Heart left ventricle (tissue), 13 donors: ENCODE data around the gene SRRD.

Experiments used
- POLR2A ChIP-seq, 2 donors: fragments of 450-650 bp; IDR thresholded peaks; one replicate each; pipeline ENCODE4 v1.6.1; 2017; ENCODE audit warnings: antibody characterized with exemption in 2 of 2, mild to moderate bottlenecking in 2 of 2, moderate library complexity in 2 of 2
- TF ChIP-seq, protein P1 (sequence below), 12 donors: fragments of 200-600 bp; sonication (generic) in 4 of 12; IDR thresholded peaks; one replicate each; pipeline versions ENCODE4 v1.5.0 to v1.8.0; 2018 to 2022; ENCODE audit warnings: antibody characterized with exemption in 12 of 12, mild to moderate bottlenecking in 5 of 12
- donor health status: ischemic (EF 13 %, LVEDD 7.1; RV severe dilation, severe dysfunction).
- donor health status: DM: no; HTN: yes; CAD: no.
- donor health status: DM: no; HTN: no; CAD: no.
- donor health status: ischemic (EF 25% LVEDD 6.9; RV normal size, moderate dysfunction).
- donor health status: ischemic (EF 25% LVEDD 5.7; RV mildly dilated, moderate dysfunction).
- donor health status: ischemic (EF 35%, LVEDD 5.7; RV mildly dilated, moderate dysfunction).
- donor health status: nonischemic (EF 11% LVEDD 7.7; RV severe dilation, severe dysfunction).
- donor health status: DM: yes; HTN: yes; CAD: no.
- donor health status: PGD.
- donor health status: ischemic (EF 29% LVEDD 5.4; RV normal size, mild dysfunction).
- donor health status: nonischemic (EF 23%, LVEDD 6.1; RV moderate dilation, normal function).

DNA sequence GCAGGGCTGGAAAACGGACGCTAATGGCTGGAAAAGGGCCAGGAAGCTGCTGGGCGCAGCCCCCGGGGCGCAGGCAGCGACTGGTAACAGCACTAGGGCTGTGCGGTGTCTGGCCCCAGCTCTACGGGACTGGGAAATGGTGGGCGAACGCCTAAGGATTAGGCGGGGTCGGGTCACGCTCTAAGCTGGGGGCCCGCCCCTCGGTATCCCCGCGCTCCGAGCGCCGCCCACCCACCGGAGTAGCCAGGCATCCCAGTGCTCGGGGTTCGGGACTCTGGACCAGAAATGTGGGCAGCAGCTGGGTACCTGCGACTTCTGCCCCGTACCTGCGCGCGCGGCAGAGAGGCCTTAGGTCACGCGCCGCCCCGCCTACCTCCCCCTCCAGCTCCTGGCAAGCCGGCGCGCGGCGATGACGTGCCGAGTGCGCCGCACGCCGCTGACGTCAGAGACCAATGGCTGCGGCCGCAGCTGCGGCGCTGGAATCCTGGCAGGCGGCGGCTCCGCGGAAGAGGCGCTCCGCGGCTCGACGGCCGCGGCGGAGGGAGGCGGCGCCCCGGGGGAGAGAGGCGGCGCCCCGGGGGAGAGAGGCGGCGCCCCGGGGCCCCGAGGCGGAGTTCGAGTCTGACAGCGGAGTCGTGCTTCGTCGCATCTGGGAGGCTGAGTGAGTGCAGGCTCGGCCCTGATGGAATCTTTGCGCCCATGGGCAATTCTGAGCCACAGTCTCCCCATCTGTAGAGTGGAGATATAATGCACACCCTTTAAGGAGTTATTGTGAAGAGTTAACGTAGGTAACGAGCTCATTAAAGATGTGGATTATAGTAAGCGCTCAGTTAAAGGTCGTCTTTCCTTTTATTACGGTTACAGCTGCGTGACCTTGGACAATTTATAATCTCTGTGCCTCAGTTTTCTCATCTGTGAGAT lies at the start of gene SRRD, which contains the start of gene HPS4:
- TF ChIP-seq, protein P1, sequence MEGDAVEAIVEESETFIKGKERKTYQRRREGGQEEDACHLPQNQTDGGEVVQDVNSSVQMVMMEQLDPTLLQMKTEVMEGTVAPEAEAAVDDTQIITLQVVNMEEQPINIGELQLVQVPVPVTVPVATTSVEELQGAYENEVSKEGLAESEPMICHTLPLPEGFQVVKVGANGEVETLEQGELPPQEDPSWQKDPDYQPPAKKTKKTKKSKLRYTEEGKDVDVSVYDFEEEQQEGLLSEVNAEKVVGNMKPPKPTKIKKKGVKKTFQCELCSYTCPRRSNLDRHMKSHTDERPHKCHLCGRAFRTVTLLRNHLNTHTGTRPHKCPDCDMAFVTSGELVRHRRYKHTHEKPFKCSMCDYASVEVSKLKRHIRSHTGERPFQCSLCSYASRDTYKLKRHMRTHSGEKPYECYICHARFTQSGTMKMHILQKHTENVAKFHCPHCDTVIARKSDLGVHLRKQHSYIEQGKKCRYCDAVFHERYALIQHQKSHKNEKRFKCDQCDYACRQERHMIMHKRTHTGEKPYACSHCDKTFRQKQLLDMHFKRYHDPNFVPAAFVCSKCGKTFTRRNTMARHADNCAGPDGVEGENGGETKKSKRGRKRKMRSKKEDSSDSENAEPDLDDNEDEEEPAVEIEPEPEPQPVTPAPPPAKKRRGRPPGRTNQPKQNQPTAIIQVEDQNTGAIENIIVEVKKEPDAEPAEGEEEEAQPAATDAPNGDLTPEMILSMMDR (IDR thresholded peaks at IDR 0.05), result no peak
- peak; percentile 8 to 79 for TF ChIP-seq POLR2A (IDR thresholded peaks at IDR 0.05)
